ENCODE data around the gene TUBB6. TPM values are rescaled to one million over a fixed set of nuclear protein-coding genes. Genes with fewer than 3 reads are reported as not detected.

TUBB6 gene
- total RNA-seq, 1 experiment from 2014 or later = 125 TPM

DNA sequence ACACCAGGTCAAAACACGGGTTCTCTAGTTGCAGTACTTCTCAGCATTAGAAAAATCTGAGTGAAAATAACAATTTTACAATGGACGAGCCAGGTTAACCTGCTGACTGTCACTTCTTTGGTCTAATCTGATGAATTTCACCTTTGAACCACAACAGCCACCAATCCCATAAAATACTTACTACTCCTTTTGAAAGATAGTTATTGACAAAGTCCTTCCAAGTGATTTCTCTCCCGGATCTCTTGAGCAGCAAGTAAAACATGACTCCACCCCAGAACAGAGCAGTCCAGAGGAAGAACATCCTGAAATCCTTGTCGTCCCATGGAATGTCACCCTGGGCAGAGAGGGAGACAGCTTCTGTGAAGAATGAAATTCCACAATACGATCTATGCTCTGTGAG, 58.7 kb downstream of the TUBB6 start:
- intact Hi-C loops (cut with micrococcal nuclease; ENCODE audit: unreplicated experiment) = no loop called here
- H3K27me3 ChIP-seq (ENCODE audit: control insufficient read depth, insufficient read depth, low read length) = no peaks in the 10 kb centered on the region
- no peak overlapping the region for H3K27ac ChIP-seq (ENCODE audit: low read length)
- DNase-seq (ENCODE audit: low read depth, low spot score) (no peak), ATAC-seq (no peak)
- H3K4me1 ChIP-seq (ENCODE audit: control insufficient read depth, insufficient read depth, low read length) = no peaks in the 10 kb centered on the region
- peaks cover 8% of the 10 kb centered on the region for H3K36me3 ChIP-seq (ENCODE audit: control insufficient read depth, insufficient read depth, low read length)
- TSS peak; percentile 38 for BruUV-seq (replicated peaks)
- no peaks in the 10 kb centered on the region for H3K9me3 ChIP-seq (ENCODE audit: control insufficient read depth, insufficient read depth, low read depth, low read length)
- POLR2A ChIA-PET = no interaction called here
- no peak overlapping the region for H3K4me3 ChIP-seq (ENCODE audit: low read depth in 2 of 2, low read length in 2 of 2)
- TF ChIP-seq, protein P1, sequence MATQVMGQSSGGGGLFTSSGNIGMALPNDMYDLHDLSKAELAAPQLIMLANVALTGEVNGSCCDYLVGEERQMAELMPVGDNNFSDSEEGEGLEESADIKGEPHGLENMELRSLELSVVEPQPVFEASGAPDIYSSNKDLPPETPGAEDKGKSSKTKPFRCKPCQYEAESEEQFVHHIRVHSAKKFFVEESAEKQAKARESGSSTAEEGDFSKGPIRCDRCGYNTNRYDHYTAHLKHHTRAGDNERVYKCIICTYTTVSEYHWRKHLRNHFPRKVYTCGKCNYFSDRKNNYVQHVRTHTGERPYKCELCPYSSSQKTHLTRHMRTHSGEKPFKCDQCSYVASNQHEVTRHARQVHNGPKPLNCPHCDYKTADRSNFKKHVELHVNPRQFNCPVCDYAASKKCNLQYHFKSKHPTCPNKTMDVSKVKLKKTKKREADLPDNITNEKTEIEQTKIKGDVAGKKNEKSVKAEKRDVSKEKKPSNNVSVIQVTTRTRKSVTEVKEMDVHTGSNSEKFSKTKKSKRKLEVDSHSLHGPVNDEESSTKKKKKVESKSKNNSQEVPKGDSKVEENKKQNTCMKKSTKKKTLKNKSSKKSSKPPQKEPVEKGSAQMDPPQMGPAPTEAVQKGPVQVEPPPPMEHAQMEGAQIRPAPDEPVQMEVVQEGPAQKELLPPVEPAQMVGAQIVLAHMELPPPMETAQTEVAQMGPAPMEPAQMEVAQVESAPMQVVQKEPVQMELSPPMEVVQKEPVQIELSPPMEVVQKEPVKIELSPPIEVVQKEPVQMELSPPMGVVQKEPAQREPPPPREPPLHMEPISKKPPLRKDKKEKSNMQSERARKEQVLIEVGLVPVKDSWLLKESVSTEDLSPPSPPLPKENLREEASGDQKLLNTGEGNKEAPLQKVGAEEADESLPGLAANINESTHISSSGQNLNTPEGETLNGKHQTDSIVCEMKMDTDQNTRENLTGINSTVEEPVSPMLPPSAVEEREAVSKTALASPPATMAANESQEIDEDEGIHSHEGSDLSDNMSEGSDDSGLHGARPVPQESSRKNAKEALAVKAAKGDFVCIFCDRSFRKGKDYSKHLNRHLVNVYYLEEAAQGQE (IDR thresholded peaks at IDR 0.05; ENCODE audit: insufficient read depth in 1 of 2, low read depth in 2 of 2, low read length in 1 of 2) = no peak
- TF ChIP-seq TCF7L2 (IDR thresholded peaks at IDR 0.05; ENCODE audit: low read depth, low read length) = no peak
- no peak for TF ChIP-seq SIN3A (IDR thresholded peaks at IDR 0.05; ENCODE audit: borderline replicate concordance, insufficient read depth, low read depth, low read length)
- TF ChIP-seq, protein P2, sequence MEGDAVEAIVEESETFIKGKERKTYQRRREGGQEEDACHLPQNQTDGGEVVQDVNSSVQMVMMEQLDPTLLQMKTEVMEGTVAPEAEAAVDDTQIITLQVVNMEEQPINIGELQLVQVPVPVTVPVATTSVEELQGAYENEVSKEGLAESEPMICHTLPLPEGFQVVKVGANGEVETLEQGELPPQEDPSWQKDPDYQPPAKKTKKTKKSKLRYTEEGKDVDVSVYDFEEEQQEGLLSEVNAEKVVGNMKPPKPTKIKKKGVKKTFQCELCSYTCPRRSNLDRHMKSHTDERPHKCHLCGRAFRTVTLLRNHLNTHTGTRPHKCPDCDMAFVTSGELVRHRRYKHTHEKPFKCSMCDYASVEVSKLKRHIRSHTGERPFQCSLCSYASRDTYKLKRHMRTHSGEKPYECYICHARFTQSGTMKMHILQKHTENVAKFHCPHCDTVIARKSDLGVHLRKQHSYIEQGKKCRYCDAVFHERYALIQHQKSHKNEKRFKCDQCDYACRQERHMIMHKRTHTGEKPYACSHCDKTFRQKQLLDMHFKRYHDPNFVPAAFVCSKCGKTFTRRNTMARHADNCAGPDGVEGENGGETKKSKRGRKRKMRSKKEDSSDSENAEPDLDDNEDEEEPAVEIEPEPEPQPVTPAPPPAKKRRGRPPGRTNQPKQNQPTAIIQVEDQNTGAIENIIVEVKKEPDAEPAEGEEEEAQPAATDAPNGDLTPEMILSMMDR (IDR thresholded peaks at IDR 0.05) = no peak
- TF ChIP-seq POLR2AphosphoS5 (IDR thresholded peaks at IDR 0.05; ENCODE audit: low read depth, low read length) = no peak
- CTCF ChIA-PET = no interaction called here
- in situ Hi-C loops (cut with HindIII; ENCODE audit: low pct_unique_long_range_greater_than_20kb, low sequenced_read_pairs) = no loop called here

DNA sequence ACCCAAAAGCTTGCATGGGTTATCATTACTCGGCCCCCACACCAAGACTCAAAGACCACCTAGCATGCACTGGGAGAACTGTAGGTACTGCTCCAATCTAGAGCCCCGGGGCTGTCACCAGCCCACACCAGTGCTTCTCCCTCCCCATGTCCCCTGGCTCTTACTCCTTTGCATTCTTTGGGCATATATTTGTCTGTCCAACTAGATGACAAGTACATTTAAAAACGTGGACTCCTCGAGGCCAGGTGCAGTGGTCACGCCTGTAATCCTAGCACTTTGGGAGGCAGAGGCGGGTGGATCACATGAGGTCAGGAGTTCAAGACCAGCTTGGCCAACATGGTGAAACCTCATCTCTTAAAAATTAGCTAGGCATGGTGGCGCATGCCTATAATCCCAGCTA, 61.2 kb downstream of the TUBB6 start:
- no peak overlapping the region for H3K27ac ChIP-seq (ENCODE audit: low read length)
- H3K36me3 ChIP-seq (ENCODE audit: control insufficient read depth, insufficient read depth, low read length) = peaks cover 5% of the 10 kb centered on the region
- H3K27me3 ChIP-seq (ENCODE audit: control insufficient read depth, insufficient read depth, low read length) = no peaks in the 10 kb centered on the region
- H3K4me3 ChIP-seq (ENCODE audit: low read depth in 2 of 2, low read length in 2 of 2) = no peak overlapping the region
- DNase-seq (ENCODE audit: low read depth, low spot score) (no peak), ATAC-seq (no peak)
- BruUV-seq (replicated peaks) = no TSS peak
- peaks cover 13% of the 10 kb centered on the region; the same call in 1 of the 2 replicates for H3K4me1 ChIP-seq (ENCODE audit: control insufficient read depth, insufficient read depth, low read length)
- H3K9me3 ChIP-seq (ENCODE audit: control insufficient read depth, insufficient read depth, low read depth, low read length) = no peaks in the 10 kb centered on the region
- POLR2A ChIA-PET = no interaction called here
- in situ Hi-C loops (cut with HindIII; ENCODE audit: low pct_unique_long_range_greater_than_20kb, low sequenced_read_pairs) = no loop called here
- intact Hi-C loops (cut with micrococcal nuclease; ENCODE audit: unreplicated experiment) = no loop called here
- CTCF ChIA-PET = no interaction called here
- TF ChIP-seq, protein P1 (IDR thresholded peaks at IDR 0.05; ENCODE audit: insufficient read depth in 1 of 2, low read depth in 2 of 2, low read length in 1 of 2) = no peak
- TF ChIP-seq TCF7L2 (IDR thresholded peaks at IDR 0.05; ENCODE audit: low read depth, low read length) (no peak), SIN3A (IDR thresholded peaks at IDR 0.05; ENCODE audit: borderline replicate concordance, insufficient read depth, low read depth, low read length) (no peak), POLR2AphosphoS5 (IDR thresholded peaks at IDR 0.05; ENCODE audit: low read depth, low read length) (no peak)
- TF ChIP-seq, protein P2 (IDR thresholded peaks at IDR 0.05) = no peak

Data from Panc1 (cell line).